Thymus (tissue), 11 donors: ENCODE results near the gene TNFRSF19. TPM values are rescaled to one million over a fixed set of nuclear protein-coding genes. Genes with fewer than 3 reads are reported as not detected.

ENCODE experiments used
- DNase-seq, 9 donors: peaks; one replicate each; pipeline ENCODE4 v3.0.0-alpha.2; 2013; ENCODE audit warnings: low spot score in 9 of 9, low read depth in 6 of 9, missing footprints in 1 of 9
- H3K27ac ChIP-seq, 2 donors: one replicate each; pipeline ENCODE4 v1.5.1; 2013; ENCODE audit warnings: control low read depth in 1 of 2, low read depth in 1 of 2, low read length in 1 of 2, mild to moderate bottlenecking in 1 of 2, moderate library complexity in 1 of 2
- H3K27me3 ChIP-seq, 2 donors: one replicate each; pipeline ENCODE4 v1.5.1; 2013; ENCODE audit warnings: low read length in 1 of 2; ENCODE audit not compliant: control insufficient read depth in 2 of 2, insufficient read depth in 1 of 2
- H3K36me3 ChIP-seq, 2 donors: one replicate each; pipeline ENCODE4 v1.5.1; 2013; ENCODE audit warnings: low read length in 1 of 2, mild to moderate bottlenecking in 1 of 2, moderate library complexity in 1 of 2; ENCODE audit not compliant: control insufficient read depth in 2 of 2, insufficient read depth in 2 of 2
- H3K4me1 ChIP-seq, 2 donors: one replicate each; pipeline ENCODE4 v1.5.1; 2013; ENCODE audit warnings: low read length in 2 of 2; ENCODE audit not compliant: control insufficient read depth in 2 of 2, insufficient read depth in 2 of 2
- H3K4me3 ChIP-seq, 2 donors: one replicate each; pipeline ENCODE4 v1.5.1; 2013; ENCODE audit warnings: low read length in 2 of 2, control low read depth in 1 of 2, mild to moderate bottlenecking in 1 of 2
- H3K9me3 ChIP-seq, 2 donors: one replicate each; pipeline ENCODE4 v1.5.1; 2013; ENCODE audit warnings: low read length in 1 of 2, mild to moderate bottlenecking in 1 of 2; ENCODE audit not compliant: control insufficient read depth in 2 of 2, insufficient read depth in 1 of 2
- WGBS: extraction: QIAGEN DNeasy Blood & Tissue Kit; methylation state at CpG from one replicate; pipeline ENCODE4 v1.1.7; 2013; 5-methylcytosine and 5-hydroxymethylcytosine counted together
- polyA plus RNA-seq: library from polyadenylated mRNA; stranded (reverse); fragments of 200-250 nt; gene quantifications from one replicate; pipeline ENCODE4 v1.2.3, GENCODE V29; 2013
- total RNA-seq: library from RNA; stranded (reverse); fragments of 120-200 nt; gene quantifications from one replicate; pipeline ENCODE4 v1.2.4, GENCODE V29; 2013
- donor health status: healthy.

The TNFRSF19 gene
- total and polyA plus RNA-seq, 2 donors, result 7.6 to 8.5 TPM

- H3K36me3 ChIP-seq, result no peaks in the 10 kb centered on the region
- 9% methylated on average over 3 of the region's 3 CpGs for WGBS
- H3K4me3 ChIP-seq, result no peak overlapping the region
- no peaks in the 10 kb centered on the region for H3K27me3 ChIP-seq
- DNase-seq, result no peak
- peaks cover 0 to 4% of the 10 kb centered on the region in 2 donors for H3K4me1 ChIP-seq
- no peaks in the 10 kb centered on the region for H3K9me3 ChIP-seq
- no peak overlapping the region for H3K27ac ChIP-seq
Observed at GRCh38 chr13:23617551-23618024, 47.4 kb downstream of the TNFRSF19 start.

- no peak for DNase-seq
- H3K27ac ChIP-seq, result no peak overlapping the region
- peaks cover 0 to 4% of the 10 kb centered on the region in 2 donors for H3K4me1 ChIP-seq
- no peaks in the 10 kb centered on the region for H3K27me3 ChIP-seq
- H3K36me3 ChIP-seq, result no peaks in the 10 kb centered on the region
- H3K4me3 ChIP-seq, result no peak overlapping the region
- WGBS, result 96% methylated on average over 8 of the region's 8 CpGs
- no peaks in the 10 kb centered on the region for H3K9me3 ChIP-seq
Observed at GRCh38 chr13:23618341-23618740, 48.1 kb downstream of the TNFRSF19 start.

GRCh38 chr13:23619068-23619855 is 49.0 kb downstream of the TNFRSF19 start:
- no peaks in the 10 kb centered on the region for H3K36me3 ChIP-seq
- H3K27me3 ChIP-seq, result no peaks in the 10 kb centered on the region
- no peak overlapping the region for H3K4me3 ChIP-seq
- no peaks in the 10 kb centered on the region for H3K9me3 ChIP-seq
- H3K4me1 ChIP-seq, result peaks cover 0 to 4% of the 10 kb centered on the region in 2 donors
- H3K27ac ChIP-seq, result no peak overlapping the region
- no peak for DNase-seq
- 98% methylated on average over 5 of the region's 5 CpGs for WGBS

- 96% methylated on average over 5 of the region's 5 CpGs for WGBS
- no peak for DNase-seq
- no peaks in the 10 kb centered on the region for H3K36me3 ChIP-seq
- H3K27me3 ChIP-seq, result no peaks in the 10 kb centered on the region
- no peak overlapping the region for H3K27ac ChIP-seq
- H3K4me3 ChIP-seq, result no peak overlapping the region
- no peaks in the 10 kb centered on the region for H3K9me3 ChIP-seq
- peaks cover 0 to 4% of the 10 kb centered on the region in 2 donors for H3K4me1 ChIP-seq
Observed at GRCh38 chr13:23620211-23620610, 50.0 kb downstream of the TNFRSF19 start.

- Histone ChIP-seq H3K27me3 (no peaks in the 10 kb centered on the region), H3K27ac (peak overlapping the region in 1 of 2 donors; percentile 49), H3K4me3 (no peak overlapping the region), H3K9me3 (no peaks in the 10 kb centered on the region), H3K4me1 (peaks cover 0 to 4% of the 10 kb centered on the region in 2 donors), H3K36me3 (no peaks in the 10 kb centered on the region)
- no peak for DNase-seq
- 98% methylated on average over 8 of the region's 8 CpGs for WGBS
Observed at GRCh38 chr13:23620613-23621315, 50.6 kb downstream of the TNFRSF19 start.

- no peak overlapping the region for H3K27ac ChIP-seq
Observed at GRCh38 chr13:23621316-23621645, 51.1 kb downstream of the TNFRSF19 start.

GRCh38 chr13:23622985-23623384 is 52.8 kb downstream of the TNFRSF19 start:
- WGBS, result 89% methylated on average over 3 of the region's 3 CpGs
- H3K36me3 ChIP-seq, result no peaks in the 10 kb centered on the region
- no peak overlapping the region for H3K27ac ChIP-seq
- DNase-seq, result peak in 1 of 9 donors; percentile 32
- no peaks in the 10 kb centered on the region for H3K9me3 ChIP-seq
- no peaks in the 10 kb centered on the region for H3K27me3 ChIP-seq
- H3K4me1 ChIP-seq, result peaks cover 0 to 2% of the 10 kb centered on the region in 2 donors
- H3K4me3 ChIP-seq, result no peak overlapping the region

More at GRCh38 chr13:23621316-23621645, 51.1 kb downstream of the TNFRSF19 start:
- no peak for DNase-seq
- H3K4me3 ChIP-seq, result no peak overlapping the region
- H3K4me1 ChIP-seq, result peaks cover 0 to 4% of the 10 kb centered on the region in 2 donors
- no peaks in the 10 kb centered on the region for H3K27me3 ChIP-seq
- H3K9me3 ChIP-seq, result no peaks in the 10 kb centered on the region
- 69% methylated on average over 2 of the region's 2 CpGs for WGBS
- no peaks in the 10 kb centered on the region for H3K36me3 ChIP-seq

GRCh38 chr13:23623394-23623793 is 53.2 kb downstream of the TNFRSF19 start:
- H3K4me1 ChIP-seq, result peaks cover 0 to 2% of the 10 kb centered on the region in 2 donors
- no peaks in the 10 kb centered on the region for H3K36me3 ChIP-seq
- no peak overlapping the region for H3K4me3 ChIP-seq
- H3K9me3 ChIP-seq, result no peaks in the 10 kb centered on the region
- H3K27me3 ChIP-seq, result no peaks in the 10 kb centered on the region
- WGBS, result 96% methylated on average over 3 of the region's 3 CpGs
- DNase-seq, result no peak
- H3K27ac ChIP-seq, result no peak overlapping the region

GRCh38 chr13:23626700-23627099 is 56.5 kb downstream of the TNFRSF19 start:
- Histone ChIP-seq H3K4me1 (peaks cover 5 to 7% of the 10 kb centered on the region in 2 donors), H3K36me3 (no peaks in the 10 kb centered on the region), H3K9me3 (no peaks in the 10 kb centered on the region), H3K27ac (no peak overlapping the region), H3K27me3 (no peaks in the 10 kb centered on the region), H3K4me3 (no peak overlapping the region)
- DNase-seq, result no peak
- WGBS, result 95% methylated on average over 8 of the region's 8 CpGs
